OCI-LY1 (cell line): Measurements from ENCODE around the gene RASGRF1.

Experiments used
- EZH2 ChIP-seq: fragments of 200-600 bp; sonication (generic), shearing (Covaris generic); IDR thresholded peaks from 2 replicates; pipeline ENCODE4 v1.8.0; 2017; ENCODE audit warnings: borderline replicate concordance, mixed run types, mild to moderate bottlenecking, antibody characterized with exemption, low read length, moderate library complexity, mixed read lengths
- TF ChIP-seq, protein P1 (sequence below): fragments of 200-600 bp; sonication (generic), shearing (Covaris generic); IDR thresholded peaks from 2 replicates; pipeline ENCODE4 v1.5.1; 2017; ENCODE audit warnings: mild to moderate bottlenecking, antibody characterized with exemption, low read length, moderate library complexity, mixed read lengths

DNA sequence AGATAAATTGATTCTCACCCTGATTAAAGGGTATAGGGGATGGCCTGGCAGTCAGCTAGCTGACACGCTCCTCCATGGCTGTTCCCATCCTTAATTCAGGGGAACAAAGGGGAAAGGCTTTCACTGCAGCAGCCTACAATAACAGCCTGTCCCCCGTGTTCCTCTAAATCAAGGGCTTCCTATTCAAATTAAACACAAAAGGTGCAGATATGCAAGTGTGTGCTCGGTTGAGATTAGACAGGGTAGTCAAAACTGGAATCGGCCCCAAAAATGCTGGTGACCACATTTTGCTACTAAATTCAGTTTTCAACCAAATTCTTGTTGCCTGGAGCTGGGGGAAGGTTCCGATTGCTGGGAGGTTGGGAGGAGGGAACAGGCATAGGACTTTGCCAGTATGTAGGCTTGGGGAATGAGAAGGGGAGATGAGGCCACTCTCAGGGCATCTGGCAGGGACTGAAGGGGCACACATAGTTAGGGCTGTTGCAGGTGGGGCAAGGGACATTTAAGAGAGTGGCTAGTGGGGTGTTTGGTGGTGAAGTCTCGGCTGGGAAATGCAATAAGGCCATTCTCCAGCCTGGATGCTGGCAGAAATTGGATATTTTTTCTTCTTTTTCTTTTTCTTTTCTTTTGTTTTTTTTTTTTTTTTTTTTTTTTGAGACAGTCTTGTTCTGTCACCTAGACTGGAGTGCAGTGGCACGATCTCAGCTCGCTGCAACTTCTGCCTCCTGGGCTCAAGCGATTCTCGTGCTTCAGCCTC lies 112.8 kb downstream of the RASGRF1 start:
- TF ChIP-seq, protein P1, sequence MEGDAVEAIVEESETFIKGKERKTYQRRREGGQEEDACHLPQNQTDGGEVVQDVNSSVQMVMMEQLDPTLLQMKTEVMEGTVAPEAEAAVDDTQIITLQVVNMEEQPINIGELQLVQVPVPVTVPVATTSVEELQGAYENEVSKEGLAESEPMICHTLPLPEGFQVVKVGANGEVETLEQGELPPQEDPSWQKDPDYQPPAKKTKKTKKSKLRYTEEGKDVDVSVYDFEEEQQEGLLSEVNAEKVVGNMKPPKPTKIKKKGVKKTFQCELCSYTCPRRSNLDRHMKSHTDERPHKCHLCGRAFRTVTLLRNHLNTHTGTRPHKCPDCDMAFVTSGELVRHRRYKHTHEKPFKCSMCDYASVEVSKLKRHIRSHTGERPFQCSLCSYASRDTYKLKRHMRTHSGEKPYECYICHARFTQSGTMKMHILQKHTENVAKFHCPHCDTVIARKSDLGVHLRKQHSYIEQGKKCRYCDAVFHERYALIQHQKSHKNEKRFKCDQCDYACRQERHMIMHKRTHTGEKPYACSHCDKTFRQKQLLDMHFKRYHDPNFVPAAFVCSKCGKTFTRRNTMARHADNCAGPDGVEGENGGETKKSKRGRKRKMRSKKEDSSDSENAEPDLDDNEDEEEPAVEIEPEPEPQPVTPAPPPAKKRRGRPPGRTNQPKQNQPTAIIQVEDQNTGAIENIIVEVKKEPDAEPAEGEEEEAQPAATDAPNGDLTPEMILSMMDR = no peak
- no peak for TF ChIP-seq EZH2
